Left kidney (tissue), 2 donors: ENCODE results near the gene LRMDA. TPM values are rescaled to one million over a fixed set of nuclear protein-coding genes. Genes with fewer than 3 reads are reported as not detected.
"Not testable (repeated sequence)": the region's sequence is repeated elsewhere in the genome, so short reads cannot be mapped to it uniquely, and the experiment has no call there.

ENCODE experiments used
- DNase-seq: peaks from one replicate; pipeline ENCODE4 v3.0.0-alpha.2; 2013
- polyA plus RNA-seq: library from polyadenylated mRNA; unstranded; fragments of 120-200 nt; gene quantifications from one replicate; pipeline ENCODE4 v1.2.1, GENCODE V29; 2013; ENCODE audit not compliant: insufficient read length

LRMDA gene
- polyA plus RNA-seq, 1 donor, result 18.0 TPM

GRCh38 chr10:75611172-75611992, 180.0 kb downstream of the LRMDA start:
- DNase-seq, result no peak

- DNase-seq, result no peak
These were observed 180.6 kb downstream of the LRMDA start for GRCh38 chr10:75611993-75612372.

- no peak for DNase-seq
These were observed 181.7 kb downstream of the LRMDA start for GRCh38 chr10:75612904-75613684.

GRCh38 chr10:75613685-75614504, 182.5 kb downstream of the LRMDA start:
- peak; percentile 76 for DNase-seq

- DNase-seq, result no peak
These were observed 184.7 kb downstream of the LRMDA start for GRCh38 chr10:75616076-75616475.

- no peak for DNase-seq
These were observed 185.6 kb downstream of the LRMDA start for GRCh38 chr10:75616874-75617478.

GRCh38 chr10:75617485-75618155, 186.2 kb downstream of the LRMDA start:
- DNase-seq, result no peak

GRCh38 chr10:75619635-75620034, 188.2 kb downstream of the LRMDA start:
- DNase-seq, result no peak

- no peak for DNase-seq
These were observed 188.9 kb downstream of the LRMDA start for GRCh38 chr10:75620356-75620755.

- DNase-seq, result not testable (repeated sequence)
These were observed 189.6 kb downstream of the LRMDA start for GRCh38 chr10:75621003-75621402.

GRCh38 chr10:75622503-75622902, 191.1 kb downstream of the LRMDA start:
- DNase-seq, result no peak

GRCh38 chr10:75623310-75624093, 192.1 kb downstream of the LRMDA start:
- no peak for DNase-seq

GRCh38 chr10:75624638-75625037, 193.2 kb downstream of the LRMDA start:
- no peak for DNase-seq

- DNase-seq, result no peak
These were observed 199.3 kb downstream of the LRMDA start for GRCh38 chr10:75630746-75631145.

GRCh38 chr10:75632805-75633462, 201.5 kb downstream of the LRMDA start:
- no peak for DNase-seq

- DNase-seq, result no peak
These were observed 202.1 kb downstream of the LRMDA start for GRCh38 chr10:75633568-75633967.

GRCh38 chr10:75634947-75635346, 203.5 kb downstream of the LRMDA start:
- DNase-seq, result no peak

- no peak for DNase-seq
These were observed 207.3 kb downstream of the LRMDA start for GRCh38 chr10:75638752-75639151.

GRCh38 chr10:75639736-75640135, 208.3 kb downstream of the LRMDA start:
- no peak for DNase-seq

- DNase-seq, result no peak
These were observed 209.0 kb downstream of the LRMDA start for GRCh38 chr10:75640381-75640780.
